ENCODE results near the gene SESN1.

SESN1 gene

GRCh38 chr6:109052018-109052651 lies 42.5 kb downstream of the SESN1 start:
- no peaks in the 10 kb centered on the region for H3K36me3 ChIP-seq (ENCODE audit: insufficient read depth, insufficient read length, low read length)
- H3K4me3 ChIP-seq (ENCODE audit: insufficient read length, low read depth) = no peak overlapping the region
- no peak overlapping the region for H3K9ac ChIP-seq (ENCODE audit: insufficient read length, low read depth)
- H3K4me1 ChIP-seq (ENCODE audit: insufficient read depth, insufficient read length) = no peaks in the 10 kb centered on the region
- H3K27me3 ChIP-seq (ENCODE audit: insufficient read depth, insufficient read length) = no peaks in the 10 kb centered on the region
- no peak for TF ChIP-seq YY1 (IDR thresholded peaks at IDR 0.05; ENCODE audit: insufficient read depth, insufficient read length)
- DNase-seq (ENCODE audit: low read depth, low spot score) = no peak
- peaks cover 7% of the 10 kb centered on the region; the same call in 1 of the 2 replicates for H3K9me3 ChIP-seq (ENCODE audit: insufficient read depth, low read length)

- Histone ChIP-seq H3K27me3 (ENCODE audit: insufficient read depth, insufficient read length) (no peaks in the 10 kb centered on the region), H3K9ac (ENCODE audit: insufficient read length, low read depth) (no peak overlapping the region), H3K9me3 (ENCODE audit: insufficient read depth, low read length) (peaks cover 7% of the 10 kb centered on the region; the same call in 1 of the 2 replicates), H3K4me1 (ENCODE audit: insufficient read depth, insufficient read length) (no peaks in the 10 kb centered on the region), H3K36me3 (ENCODE audit: insufficient read depth, insufficient read length, low read length) (no peaks in the 10 kb centered on the region), H3K4me3 (ENCODE audit: insufficient read length, low read depth) (no peak overlapping the region)
- TF ChIP-seq SUZ12 (IDR thresholded peaks at IDR 0.05; ENCODE audit: extremely low read depth, insufficient read depth, insufficient read length) (no peak), ZNF274 (IDR thresholded peaks at IDR 0.05; ENCODE audit: low read depth, low read length) (no peak), YY1 (IDR thresholded peaks at IDR 0.05; ENCODE audit: insufficient read depth, insufficient read length) (no peak)
- DNase-seq (ENCODE audit: low read depth, low spot score) = no peak
These were observed 43.2 kb downstream of the SESN1 start for GRCh38 chr6:109051301-109052017.

GRCh38 chr6:109050447-109051102 lies 44.1 kb downstream of the SESN1 start:
- Histone ChIP-seq H3K9ac (ENCODE audit: insufficient read length, low read depth) (no peak overlapping the region), H3K4me1 (ENCODE audit: insufficient read depth, insufficient read length) (no peaks in the 10 kb centered on the region), H3K36me3 (ENCODE audit: insufficient read depth, insufficient read length, low read length) (no peaks in the 10 kb centered on the region), H3K27me3 (ENCODE audit: insufficient read depth, insufficient read length) (no peaks in the 10 kb centered on the region), H3K4me3 (ENCODE audit: insufficient read length, low read depth) (no peak overlapping the region), H3K9me3 (ENCODE audit: insufficient read depth, low read length) (peaks cover 7% of the 10 kb centered on the region; the same call in 1 of the 2 replicates)
- TF ChIP-seq SUZ12 (IDR thresholded peaks at IDR 0.05; ENCODE audit: extremely low read depth, insufficient read depth, insufficient read length) (no peak), ZNF274 (IDR thresholded peaks at IDR 0.05; ENCODE audit: low read depth, low read length) (no peak), YY1 (IDR thresholded peaks at IDR 0.05; ENCODE audit: insufficient read depth, insufficient read length) (no peak)
- DNase-seq (ENCODE audit: low read depth, low spot score) = no peak

- Histone ChIP-seq H3K4me1 (ENCODE audit: insufficient read depth, insufficient read length) (no peaks in the 10 kb centered on the region), H3K4me3 (ENCODE audit: insufficient read length, low read depth) (no peak overlapping the region), H3K9me3 (ENCODE audit: insufficient read depth, low read length) (peaks cover 13% of the 10 kb centered on the region), H3K9ac (ENCODE audit: insufficient read length, low read depth) (no peak overlapping the region), H3K36me3 (ENCODE audit: insufficient read depth, insufficient read length, low read length) (no peaks in the 10 kb centered on the region), H3K27me3 (ENCODE audit: insufficient read depth, insufficient read length) (no peaks in the 10 kb centered on the region)
- TF ChIP-seq SUZ12 (IDR thresholded peaks at IDR 0.05; ENCODE audit: extremely low read depth, insufficient read depth, insufficient read length) (no peak), ZNF274 (IDR thresholded peaks at IDR 0.05; ENCODE audit: low read depth, low read length) (no peak), YY1 (IDR thresholded peaks at IDR 0.05; ENCODE audit: insufficient read depth, insufficient read length) (no peak)
- no peak for DNase-seq (ENCODE audit: low read depth, low spot score)
These were observed 44.6 kb downstream of the SESN1 start for GRCh38 chr6:109050012-109050411.

- TF ChIP-seq SUZ12 (IDR thresholded peaks at IDR 0.05; ENCODE audit: extremely low read depth, insufficient read depth, insufficient read length) = no peak
- no peak for TF ChIP-seq YY1 (IDR thresholded peaks at IDR 0.05; ENCODE audit: insufficient read depth, insufficient read length)
- TF ChIP-seq ZNF274 (IDR thresholded peaks at IDR 0.05; ENCODE audit: low read depth, low read length) = no peak
- no peak for DNase-seq (ENCODE audit: low read depth, low spot score)
- Histone ChIP-seq H3K27me3 (ENCODE audit: insufficient read depth, insufficient read length) (no peaks in the 10 kb centered on the region), H3K4me3 (ENCODE audit: insufficient read length, low read depth) (no peak overlapping the region), H3K9me3 (ENCODE audit: insufficient read depth, low read length) (peaks cover 15% of the 10 kb centered on the region), H3K4me1 (ENCODE audit: insufficient read depth, insufficient read length) (no peaks in the 10 kb centered on the region), H3K9ac (ENCODE audit: insufficient read length, low read depth) (no peak overlapping the region), H3K36me3 (ENCODE audit: insufficient read depth, insufficient read length, low read length) (no peaks in the 10 kb centered on the region)
These were observed 45.8 kb downstream of the SESN1 start for GRCh38 chr6:109048670-109049415.

GRCh38 chr6:109048176-109048575 lies 46.5 kb downstream of the SESN1 start:
- Histone ChIP-seq H3K4me3 (ENCODE audit: insufficient read length, low read depth) (no peak overlapping the region), H3K4me1 (ENCODE audit: insufficient read depth, insufficient read length) (no peaks in the 10 kb centered on the region), H3K27me3 (ENCODE audit: insufficient read depth, insufficient read length) (no peaks in the 10 kb centered on the region), H3K9ac (ENCODE audit: insufficient read length, low read depth) (no peak overlapping the region), H3K9me3 (ENCODE audit: insufficient read depth, low read length) (peaks cover 15% of the 10 kb centered on the region), H3K36me3 (ENCODE audit: insufficient read depth, insufficient read length, low read length) (no peaks in the 10 kb centered on the region)
- DNase-seq (ENCODE audit: low read depth, low spot score) = no peak
- TF ChIP-seq SUZ12 (IDR thresholded peaks at IDR 0.05; ENCODE audit: extremely low read depth, insufficient read depth, insufficient read length) = no peak
- no peak for TF ChIP-seq ZNF274 (IDR thresholded peaks at IDR 0.05; ENCODE audit: low read depth, low read length)
- no peak for TF ChIP-seq YY1 (IDR thresholded peaks at IDR 0.05; ENCODE audit: insufficient read depth, insufficient read length)
